GM12878 (cell line): Measurements from ENCODE around the gene ABCA13. TPM values are rescaled to one million over a fixed set of nuclear protein-coding genes. Genes with fewer than 3 reads are reported as not detected.

ENCODE experiments used
- ATAC-seq: fragments of 200-7000 bp; cut with Tn5 transposase; 3 replicates; pipeline ENCODE4 v1.9.1; 2020; ENCODE audit warnings: mild to moderate bottlenecking, moderate library complexity
- BruUV-seq: library from RNA; stranded (reverse); fragments of 400-500 nt; replicated peaks from 2 replicates; lab custom pipeline; 2021; lab: Mats Ljungman, UMichigan
- CTCF ChIA-PET: fragments of 300-600 bp; sonication (Branson Sonifier 250); formaldehyde crosslinking; extraction: SDS; loops from one replicate; lab custom pipeline; 2021; ENCODE audit warnings: inconsistent platforms; lab: Yijun Ruan, JAX
- POLR2A ChIA-PET: fragments of 350-600 bp; formaldehyde crosslinking; extraction: SDS; loops from one replicate; lab custom pipeline; 2021; ENCODE audit warnings: inconsistent platforms; lab: Charles Lee
- RAD21 ChIA-PET: fragments of 300-600 bp; sonication (Branson Sonifier 250); formaldehyde crosslinking; loops from one replicate; lab custom pipeline; 2023; ENCODE audit warnings: antibody characterized with exemption; ENCODE audit not compliant: unreplicated experiment; lab: Charles Lee
- SMC1A ChIA-PET: fragments of 300-600 bp; sonication (Branson Sonifier 250); formaldehyde crosslinking; loops from one replicate; lab custom pipeline; 2023; ENCODE audit not compliant: unreplicated experiment, uncharacterized antibody; lab: Charles Lee
- DNase-seq: peaks from one replicate; pipeline ENCODE4 v3.0.0-alpha.2; 2011; ENCODE audit warnings: low read depth, low spot score
- FAIRE-seq: peaks from 3 replicates; lab custom pipeline; 2011; peaks lifted over from hg19 to GRCh38; lab: Jason Lieb, UNC
- H2AFZ ChIP-seq: 2 replicates; pipeline ENCODE4 v1.6.0; 2011; ENCODE audit warnings: low read depth, low read length, control low read depth; ENCODE audit not compliant: control insufficient read depth
- H3K27ac ChIP-seq: 2 replicates; pipeline ENCODE4 v1.5.1; 2011; ENCODE audit warnings: control low read depth; ENCODE audit not compliant: control insufficient read depth, insufficient read depth
- H3K27me3 ChIP-seq, 2 experiments: replicated peaks in 1 of 2; 2 replicates each; pipeline versions ENCODE4 v1.6.0 to v1.6.1; 2011; ENCODE audit warnings: low read length in 1 of 2; ENCODE audit not compliant: control insufficient read depth in 2 of 2, insufficient read depth in 2 of 2
- H3K36me3 ChIP-seq, 2 experiments: 2 replicates each; pipeline ENCODE4 v1.5.1; 2011; ENCODE audit warnings: low read length in 1 of 2; ENCODE audit not compliant: control insufficient read depth in 2 of 2, insufficient read depth in 2 of 2
- H3K4me1 ChIP-seq: 2 replicates; pipeline ENCODE4 v1.6.1; 2011; ENCODE audit warnings: mild to moderate bottlenecking, low read length, moderate library complexity, mixed read lengths; ENCODE audit not compliant: control insufficient read depth, insufficient read depth
- H3K4me2 ChIP-seq: 2 replicates; pipeline ENCODE4 v1.6.0; 2011; ENCODE audit warnings: control low read depth; ENCODE audit not compliant: control insufficient read depth, insufficient read depth
- H3K4me3 ChIP-seq: fragments of 200-600 bp; sonication (generic); 2 replicates; pipeline ENCODE4 v1.5.1; 2016
- H3K79me2 ChIP-seq: 2 replicates; pipeline ENCODE4 v1.6.0; 2011; ENCODE audit warnings: low read length; ENCODE audit not compliant: control insufficient read depth, insufficient read depth
- H3K9ac ChIP-seq: 2 replicates; pipeline ENCODE4 v1.8.0; 2011; ENCODE audit warnings: low read length, control low read depth, mixed read lengths; ENCODE audit not compliant: control insufficient read depth, insufficient read depth
- H3K9me3 ChIP-seq: replicated peaks from 3 replicates; pipeline ENCODE4 v1.5.1; 2011; ENCODE audit warnings: mild to moderate bottlenecking, low read length; ENCODE audit not compliant: control insufficient read depth, insufficient read depth
- H4K20me1 ChIP-seq: 2 replicates; pipeline ENCODE4 v1.6.0; 2011; ENCODE audit not compliant: control insufficient read depth, insufficient read depth
- BCLAF1 ChIP-seq: fragments of 450-650 bp; IDR thresholded peaks from 2 replicates; pipeline ENCODE4 v1.6.1; 2017; ENCODE audit warnings: antibody characterized with exemption, mild to moderate bottlenecking, moderate library complexity
- CTCF ChIP-seq, 3 experiments: IDR thresholded peaks in 2 of 3; conservative IDR thresholded peaks in 1 of 3; 2 replicates each; pipeline ENCODE4 v1.5.1; 2011; ENCODE audit warnings: low read depth in 3 of 3, low read length in 3 of 3, mild to moderate bottlenecking in 3 of 3, control low read depth in 2 of 3, moderate library complexity in 2 of 3, inconsistent platforms in 1 of 3, mixed read lengths in 1 of 3; ENCODE audit not compliant: control insufficient read depth in 2 of 3, insufficient read depth in 1 of 3; ENCODE audit errors: extremely low read depth in 1 of 3
- IRF4 ChIP-seq: IDR thresholded peaks from 2 replicates; pipeline ENCODE4 v1.6.1; 2011; ENCODE audit warnings: low read depth, low read length
- KDM1A ChIP-seq: fragments of 200-600 bp; sonication (generic); IDR thresholded peaks from 2 replicates; pipeline ENCODE4 v1.6.1; 2016; ENCODE audit warnings: borderline replicate concordance
- MAX ChIP-seq: IDR thresholded peaks from 2 replicates; pipeline ENCODE4 v1.6.1; 2012; ENCODE audit warnings: low read depth, low read length, improper control_type of control experiment
- NR2F1 ChIP-seq: fragments of 450-650 bp; conservative IDR thresholded peaks from 2 replicates; pipeline ENCODE4 v1.6.1; 2017; ENCODE audit warnings: mild to moderate bottlenecking
- PAX8 ChIP-seq: fragments of 450-650 bp; IDR thresholded peaks from 2 replicates; pipeline ENCODE4 v1.6.1; 2017; ENCODE audit warnings: mild to moderate bottlenecking, moderate library complexity
- SMAD1 ChIP-seq: fragments of 450-650 bp; IDR thresholded peaks from 2 replicates; pipeline ENCODE4 v1.6.1; 2018; ENCODE audit warnings: mild to moderate bottlenecking, low read depth; ENCODE audit not compliant: partially characterized antibody
- USF1 ChIP-seq: IDR thresholded peaks from 2 replicates; pipeline ENCODE4 v1.6.1; 2011; ENCODE audit warnings: borderline replicate concordance, low read depth, mild to moderate bottlenecking, moderate library complexity, mixed read lengths, low read length; ENCODE audit not compliant: insufficient read depth; ENCODE audit errors: extremely low read length
- USF2 ChIP-seq: IDR thresholded peaks from 2 replicates; pipeline ENCODE4 v1.6.1; 2011; ENCODE audit warnings: low read depth, low read length, improper control_type of control experiment, borderline replicate concordance
- WGBS: methylation state at CpG from one replicate; pipeline ENCODE4 v1.1.6; 2016; ENCODE audit warnings: low lambda C conversion rate; ENCODE audit not compliant: insufficient replicate concordance, insufficient coverage; ENCODE audit errors: missing lambda C conversion rate; 5-methylcytosine and 5-hydroxymethylcytosine counted together
- in situ Hi-C: fragments of 300-500 bp; cut with MboI; formaldehyde crosslinking; loops from 9 replicates; pipeline ENCODE4 v1.14.3; 2018; ENCODE audit warnings: mixed read lengths
- intact Hi-C: fragments of 100-400 bp; cut with micrococcal nuclease; formaldehyde crosslinking; loops from one replicate; pipeline ENCODE4 v1.14.2; 2022; ENCODE audit not compliant: unreplicated experiment
- polyA plus RNA-seq, 11 experiments: library from polyadenylated mRNA; depleted of rRNA in 4 of 11; unstranded in 6 of 11; stranded (reverse) in 5 of 11; fragments of >200 nt; fragmentation: Nextera tagmentation in 4 of 11; fragmentation: Illumina TruSeq in 1 of 11; extraction: Ambion mirVana in 4 of 11; extraction: Trizol in 1 of 11; gene quantifications; 1 replicate in 1 of 11; 2 replicates in 10 of 11; pipeline versions ENCODE4 v1.2.1 to v1.2.3, GENCODE V29; 2011 to 2016; ENCODE audit warnings: inconsistent platforms in 2 of 11, missing spikeins in 2 of 11, low read depth in 1 of 11
- total RNA-seq, 4 experiments: library from RNA; depleted of rRNA in 3 of 4; stranded (reverse); fragments of >200 nt in 3 of 4; fragmentation: Illumina TruSeq in 1 of 4; extraction: Trizol in 1 of 4; gene quantifications; 2 replicates each; pipeline versions ENCODE4 v1.2.1 to v1.2.3, GENCODE V29; 2013 to 2021

Gene ABCA13
- total and polyA plus RNA-seq, 10 of the 15 experiments (the other 5 are each of a cell fraction or from before 2014, with no cell fraction given): under 0.01 to 0.98 (median 0.04) TPM; not detected in 2

GRCh38 chr7:48387932-48388331, 216.7 kb downstream of the ABCA13 start:
- no peak for TF ChIP-seq SMAD1
- no peaks in the 10 kb centered on the region; the same call in 2 of the 3 replicates for H3K9me3 ChIP-seq
- DNase-seq (no peak), FAIRE-seq (no peak), ATAC-seq (no peak)
- no peak overlapping the region for H3K27ac ChIP-seq
- CTCF ChIA-PET: no interaction called here
- no peak overlapping the region for H2AFZ ChIP-seq
- no peak overlapping the region for H3K9ac ChIP-seq
- H3K4me2 ChIP-seq: no peak overlapping the region
- in situ Hi-C loops (no loop called here), intact Hi-C loops (no loop called here)
- H4K20me1 ChIP-seq: no peaks in the 10 kb centered on the region
- H3K4me1 ChIP-seq: no peaks in the 10 kb centered on the region
- H3K36me3 ChIP-seq: no peaks in the 10 kb centered on the region
- SMC1A ChIA-PET: no interaction called here
- RAD21 ChIA-PET: no interaction called here
- BruUV-seq: no TSS peak
- no peak overlapping the region for H3K4me3 ChIP-seq
- POLR2A ChIA-PET: no interaction called here
- no peaks in the 10 kb centered on the region for H3K79me2 ChIP-seq
- 13% methylated on average over 2 of the region's 2 CpGs for WGBS
- no peaks in the 10 kb centered on the region for H3K27me3 ChIP-seq

GRCh38 chr7:48388911-48389310, 217.7 kb downstream of the ABCA13 start:
- no peaks in the 10 kb centered on the region for H3K79me2 ChIP-seq
- no peaks in the 10 kb centered on the region for H3K36me3 ChIP-seq
- H3K9ac ChIP-seq: no peak overlapping the region
- no peak for ATAC-seq
- no peak for DNase-seq
- ChIA-PET RAD21 (no interaction called here), SMC1A (no interaction called here), POLR2A (no interaction called here), CTCF (no interaction called here)
- H3K4me3 ChIP-seq: no peak overlapping the region
- intact Hi-C loops: no loop called here
- no peak overlapping the region for H2AFZ ChIP-seq
- BruUV-seq: no TSS peak
- H3K4me2 ChIP-seq: no peak overlapping the region
- H4K20me1 ChIP-seq: no peaks in the 10 kb centered on the region
- 62% methylated on average over 4 of the region's 4 CpGs for WGBS
- in situ Hi-C loops: no loop called here
- H3K27ac ChIP-seq: no peak overlapping the region
- FAIRE-seq: no peak
- no peaks in the 10 kb centered on the region for H3K4me1 ChIP-seq
- no peaks in the 10 kb centered on the region for H3K27me3 ChIP-seq
- no peaks in the 10 kb centered on the region; the same call in 2 of the 3 replicates for H3K9me3 ChIP-seq
- TF ChIP-seq USF2 (no peak), IRF4 (no peak), KDM1A (no peak), BCLAF1 (no peak), MAX (no peak), USF1 (no peak), PAX8 (no peak), CTCF (IDR thresholded peaks at IDR 0.05 in 2 of 3, conservative IDR thresholded peaks at IDR 0.05 in 1 of 3; ENCODE audit: control insufficient read depth in 2 of 3, extremely low read depth in 1 of 3, insufficient read depth in 1 of 3, low read depth in 3 of 3, low read length in 3 of 3) (no peak), NR2F1 (no peak)
